H1 (cell line): ENCODE measurements around the gene SLAMF1. TPM values are rescaled to one million over a fixed set of nuclear protein-coding genes. Genes with fewer than 3 reads are reported as not detected.

ENCODE experiments used
- CTCF ChIA-PET: fragments of 300-600 bp; sonication (Branson Sonifier 250); formaldehyde crosslinking; loops from one replicate; lab custom pipeline; 2021; ENCODE audit not compliant: partially characterized antibody; lab: Charles Lee
- POLR2A ChIA-PET: fragments of 300-600 bp; sonication (Branson Sonifier 250); formaldehyde crosslinking; loops from one replicate; lab custom pipeline; 2021; ENCODE audit warnings: inconsistent platforms; ENCODE audit not compliant: partially characterized antibody; lab: Charles Lee
- DNase-seq, 2 experiments: peaks; one replicate each; pipeline versions ENCODE4 v3.0.0 to v3.0.0-alpha.2; 2010 to 2022; ENCODE audit warnings: low spot score in 2 of 2, low read depth in 1 of 2, mixed read lengths in 1 of 2
- FAIRE-seq: peaks from 2 replicates; lab custom pipeline; 2011; peaks lifted over from hg19 to GRCh38; lab: Jason Lieb, UNC
- H2AFZ ChIP-seq: 2 replicates; pipeline ENCODE4 v1.8.1; 2012; ENCODE audit warnings: low read length, inconsistent platforms
- H2AK5ac ChIP-seq: 2 replicates; pipeline ENCODE4 v1.6.1; 2013; ENCODE audit warnings: low read depth, low read length
- H2BK120ac ChIP-seq: replicated peaks from 2 replicates; pipeline ENCODE3; 2013; ENCODE audit warnings: low read depth, low read length, inconsistent platforms
- H2BK12ac ChIP-seq: 2 replicates; pipeline ENCODE4 v1.6.1; 2013; ENCODE audit warnings: low read depth, low read length
- H2BK15ac ChIP-seq: 2 replicates; pipeline ENCODE4 v1.6.1; 2013; ENCODE audit warnings: low read length
- H2BK20ac ChIP-seq: 2 replicates; pipeline ENCODE4 v1.6.1; 2013; ENCODE audit warnings: low read length
- H2BK5ac ChIP-seq: 2 replicates; pipeline ENCODE4 v1.6.1; 2013; ENCODE audit warnings: low read depth, low read length
- H3K14ac ChIP-seq: 2 replicates; pipeline ENCODE4 v1.6.1; 2013; ENCODE audit warnings: inconsistent platforms; ENCODE audit not compliant: insufficient read length
- H3K18ac ChIP-seq: 2 replicates; pipeline ENCODE4 v1.6.1; 2013; ENCODE audit warnings: low read length; ENCODE audit errors: extremely low read depth
- H3K23ac ChIP-seq: 2 replicates; pipeline ENCODE4 v1.6.1; 2013; ENCODE audit warnings: inconsistent platforms; ENCODE audit not compliant: insufficient read length
- H3K23me2 ChIP-seq: 2 replicates; pipeline ENCODE4 v1.6.1; 2013; ENCODE audit warnings: low read depth, low read length
- H3K27ac ChIP-seq: 2 replicates; pipeline ENCODE4 v1.6.1; 2011; ENCODE audit warnings: low read depth, low read length, inconsistent platforms
- H3K27me3 ChIP-seq, 4 experiments: replicated peaks in 1 of 4; 1 replicate in 1 of 4; 2 replicates in 3 of 4; pipeline versions ENCODE4 v1.6.1 to v1.8.1; 2011 to 2013; ENCODE audit warnings: low read length in 3 of 4, mild to moderate bottlenecking in 3 of 4, inconsistent platforms in 2 of 4, mixed read lengths in 2 of 4, moderate library complexity in 1 of 4; ENCODE audit not compliant: control insufficient read depth in 3 of 4, insufficient read depth in 3 of 4; ENCODE audit errors: extremely low read depth in 1 of 4
- H3K36me3 ChIP-seq, 4 experiments: 2 replicates each; pipeline versions ENCODE4 v1.6.1 to v1.8.1; 2011 to 2013; ENCODE audit warnings: mild to moderate bottlenecking in 4 of 4, low read length in 3 of 4, moderate library complexity in 2 of 4, control low read depth in 1 of 4, inconsistent platforms in 1 of 4; ENCODE audit not compliant: insufficient read depth in 4 of 4, control insufficient read depth in 2 of 4
- H3K4ac ChIP-seq: replicated peaks from 2 replicates; pipeline ENCODE3; 2013; ENCODE audit warnings: low read length, low read depth, mixed read lengths, inconsistent platforms; ENCODE audit not compliant: insufficient read length
- H3K4me1 ChIP-seq, 4 experiments: replicated peaks in 1 of 4; 1 replicate in 1 of 4; 2 replicates in 3 of 4; pipeline versions ENCODE4 v1.6.1 to v1.8.1; 2011 to 2013; ENCODE audit warnings: low read length in 3 of 4, inconsistent platforms in 2 of 4, mixed read lengths in 1 of 4; ENCODE audit not compliant: insufficient read depth in 4 of 4, control insufficient read depth in 3 of 4
- H3K4me2 ChIP-seq, 2 experiments: 2 replicates each; pipeline versions ENCODE4 v1.6.1 to v1.8.1; 2011 to 2013; ENCODE audit warnings: low read depth in 2 of 2, low read length in 2 of 2, control low read depth in 1 of 2, inconsistent platforms in 1 of 2, mild to moderate bottlenecking in 1 of 2; ENCODE audit not compliant: insufficient read depth in 1 of 2
- H3K4me3 ChIP-seq, 4 experiments: fragments of 200-600, 300-600 bp in 1 of 4; sonication (generic), shearing (Covaris generic), sonication (Bioruptor Twin) in 1 of 4; 2 replicates each; pipeline versions ENCODE4 v1.5.1 to v1.8.1; 2011 to 2016; ENCODE audit warnings: low read length in 4 of 4, low read depth in 3 of 4, control low read depth in 2 of 4, inconsistent platforms in 2 of 4, mild to moderate bottlenecking in 2 of 4, mixed read lengths in 1 of 4, moderate library complexity in 1 of 4; ENCODE audit not compliant: insufficient read depth in 2 of 4; ENCODE audit errors: extremely low read depth in 1 of 4
- H3K56ac ChIP-seq: replicated peaks from 2 replicates; pipeline ENCODE3; 2013; ENCODE audit warnings: low read depth, mild to moderate bottlenecking, mixed read lengths, low read length, inconsistent platforms; ENCODE audit not compliant: insufficient read length
- H3K79me1 ChIP-seq: 2 replicates; pipeline ENCODE4 v1.6.1; 2013; ENCODE audit warnings: low read depth, low read length, control low read depth
- H3K79me2 ChIP-seq, 2 experiments: 2 replicates each; pipeline versions ENCODE4 v1.6.1 to v1.8.1; 2012 to 2013; ENCODE audit warnings: low read length in 2 of 2, mild to moderate bottlenecking in 2 of 2, inconsistent platforms in 1 of 2; ENCODE audit not compliant: insufficient read depth in 2 of 2, control insufficient read depth in 1 of 2
- H3K9ac ChIP-seq, 4 experiments: replicated peaks in 1 of 4; 1 replicate in 1 of 4; 2 replicates in 3 of 4; pipeline versions ENCODE4 v1.6.1 to v1.8.1; 2011 to 2013; ENCODE audit warnings: low read depth in 3 of 4, low read length in 3 of 4, control low read depth in 2 of 4, mild to moderate bottlenecking in 2 of 4, moderate library complexity in 2 of 4, inconsistent platforms in 1 of 4; ENCODE audit errors: extremely low read depth in 1 of 4
- H3K9me3 ChIP-seq, 2 experiments: 2 replicates each; pipeline versions ENCODE4 v1.6.1 to v1.8.1; 2012 to 2013; ENCODE audit warnings: mild to moderate bottlenecking in 2 of 2, moderate library complexity in 2 of 2, control low read depth in 1 of 2, inconsistent platforms in 1 of 2, low read depth in 1 of 2, low read length in 1 of 2, mixed read lengths in 1 of 2; ENCODE audit not compliant: insufficient read depth in 2 of 2
- H4K20me1 ChIP-seq, 2 experiments: replicated peaks in 1 of 2; 2 replicates each; pipeline versions ENCODE3 to v1.8.1; 2011 to 2013; ENCODE audit warnings: inconsistent platforms in 2 of 2, low read length in 2 of 2, mild to moderate bottlenecking in 1 of 2; ENCODE audit not compliant: insufficient read depth in 2 of 2, control insufficient read depth in 1 of 2
- H4K5ac ChIP-seq: 2 replicates; pipeline ENCODE4 v1.6.1; 2013; ENCODE audit warnings: low read length, low read depth, mixed read lengths, inconsistent platforms; ENCODE audit not compliant: insufficient read length
- H4K8ac ChIP-seq: 2 replicates; pipeline ENCODE4 v1.8.0; 2013; ENCODE audit warnings: mild to moderate bottlenecking, moderate library complexity, low read length, inconsistent platforms; ENCODE audit not compliant: insufficient read depth; ENCODE audit errors: extremely low read depth
- H4K91ac ChIP-seq: replicated peaks from 2 replicates; pipeline ENCODE3; 2013; ENCODE audit warnings: low read length, mixed read lengths, inconsistent platforms; ENCODE audit not compliant: insufficient read length
- FOSL1 ChIP-seq: IDR thresholded peaks from 2 replicates; pipeline ENCODE4 v1.6.1; 2011; ENCODE audit warnings: mild to moderate bottlenecking, low read depth, low read length, moderate library complexity; ENCODE audit not compliant: insufficient read depth
- WGBS, 2 experiments: shearing (Covaris generic) in 1 of 2; methylation state at CpG; one replicate each; pipeline versions ENCODE4 v1.1.6 to v1.1.7; 2013 to 2015; ENCODE audit warnings: low lambda C conversion rate in 2 of 2, mixed read lengths in 2 of 2, inconsistent platforms in 1 of 2, low coverage in 1 of 2, missing lambda C conversion rate in 1 of 2; ENCODE audit not compliant: insufficient replicate concordance in 2 of 2, insufficient coverage in 1 of 2, insufficient read length in 1 of 2; ENCODE audit errors: extremely low coverage in 1 of 2, missing lambda C conversion rate in 1 of 2; 5-methylcytosine and 5-hydroxymethylcytosine counted together
- polyA plus RNA-seq, 7 experiments: library from polyadenylated mRNA; depleted of rRNA in 3 of 7; stranded (reverse) in 5 of 7; unstranded in 2 of 7; fragments of >200 nt in 5 of 7; fragments of 200-250 nt in 2 of 7; gene quantifications; 1 replicate in 5 of 7; 2 replicates in 1 of 7; 4 replicates in 1 of 7; pipeline versions ENCODE4 v1.2.1 to v1.2.3, GENCODE V29; 2011 to 2013; ENCODE audit warnings: missing spikeins in 2 of 7, mixed read lengths in 2 of 7
- total RNA-seq: library from RNA; stranded (reverse); fragmentation: NEBNext Ultra II Directional; extraction: Animal tissue kit (Norgen Biotek cat#: 25700); gene quantifications from 2 replicates; pipeline ENCODE4 v1.2.1, GENCODE V29; 2021

SLAMF1 gene
- total and polyA plus RNA-seq, 2 of the 8 experiments (the other 6 are each of a cell fraction or from before 2014, with no cell fraction given) = not detected

DNA sequence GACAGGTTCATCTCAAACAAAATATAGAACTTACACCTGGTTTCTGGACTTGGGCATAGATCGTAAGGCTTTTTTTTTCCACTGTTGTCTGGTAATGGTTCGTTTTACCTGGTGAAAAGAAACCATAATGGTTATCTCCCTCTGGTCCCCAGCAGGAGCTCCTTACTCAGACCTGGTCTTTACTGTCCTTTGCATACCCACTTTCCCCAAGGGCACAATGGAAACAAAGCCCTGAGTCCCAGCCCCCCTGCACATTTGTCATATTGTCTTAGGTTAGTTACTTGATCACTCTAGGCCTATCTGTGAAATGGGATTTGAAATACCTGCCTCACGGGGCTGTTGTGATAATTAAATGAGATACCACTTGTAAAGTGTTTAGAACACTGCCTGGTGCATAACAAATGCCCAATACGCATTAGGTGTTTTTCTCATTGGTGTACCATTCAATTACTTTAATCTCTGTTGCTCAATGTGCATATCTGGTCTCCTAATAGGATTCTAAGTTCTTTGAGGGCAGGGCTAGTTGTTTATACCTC, 27.0 kb downstream of the SLAMF1 start:
- POLR2A ChIA-PET = interaction anchor here (0.9 to 1.4 kb wide), 2 partner anchors 10 to 32 kb away, joined by 3 to 4 read pairs; no protein-coding TSS in a partner anchor
- no peak overlapping the region for H3K18ac ChIP-seq
- no peak overlapping the region for H2AFZ ChIP-seq

More for the DNA sequence above, 27.0 kb downstream of the SLAMF1 start:
- Histone ChIP-seq H3K23ac (no peak overlapping the region), H3K23me2 (no peaks in the 10 kb centered on the region; the same call in 1 of the 2 replicates), H3K9ac (no peak overlapping the region), H4K20me1 (no peaks in the 10 kb centered on the region), H4K5ac (no peak overlapping the region), H3K4ac (no peak overlapping the region), H3K27ac (no peak overlapping the region), H3K79me1 (no peaks in the 10 kb centered on the region), H3K79me2 (no peaks in the 10 kb centered on the region), H3K14ac (no peak overlapping the region), H3K4me2 (no peak overlapping the region), H2AK5ac (no peak overlapping the region), H2BK5ac (no peak overlapping the region), H3K4me1 (no peaks in the 10 kb centered on the region; a peak in 1 of 7 replicates), H2BK15ac (no peak overlapping the region), H3K36me3 (no peaks in the 10 kb centered on the region), H3K4me3 (no peak overlapping the region), H2BK120ac (no peak overlapping the region), H3K9me3 (no peaks in the 10 kb centered on the region), H3K56ac (no peak overlapping the region), H4K8ac (no peak overlapping the region), H2BK20ac (no peak overlapping the region), H4K91ac (no peak overlapping the region), H3K27me3 (no peaks in the 10 kb centered on the region), H2BK12ac (no peak overlapping the region)
- CTCF ChIA-PET = interaction anchor here (0.5 to 4.9 kb wide), 15 partner anchors 9 to 188 kb away, joined by 3 to 58 read pairs (median 5); partner anchors contain the start of gene SLAMF1
- no peak for TF ChIP-seq FOSL1
- no peak for DNase-seq
- FAIRE-seq = no peak
- WGBS, 2 experiments = 85% methylated on average over 4 of the region's 4 CpGs; no CpG with 5 or more reads in 1 of the 2 experiments
